Vagina (tissue), 2 donors: ENCODE data around the gene LMOD1.

Source experiments
- POLR2A ChIP-seq, 2 donors: fragments of 450-650 bp; IDR thresholded peaks; one replicate each; pipeline ENCODE4 v1.6.1; 2017; ENCODE audit warnings: antibody characterized with exemption in 2 of 2, mild to moderate bottlenecking in 2 of 2, moderate library complexity in 2 of 2
- POLR2AphosphoS5 ChIP-seq, 2 donors: sonication (generic); formaldehyde crosslinking; IDR thresholded peaks; one replicate each; pipeline ENCODE4 v1.9.0; 2017; ENCODE audit warnings: antibody characterized with exemption in 2 of 2, mild to moderate bottlenecking in 2 of 2, low read depth in 1 of 2; ENCODE audit not compliant: insufficient read depth in 1 of 2
- TF ChIP-seq, protein P1 (sequence below), 3 experiments: fragments of 450-650 bp in 2 of 3; fragments of 200-600 bp in 1 of 3; sonication (generic) in 1 of 3; IDR thresholded peaks; one replicate each; pipeline ENCODE4 v1.5.1; 2017 to 2019; ENCODE audit warnings: antibody characterized with exemption in 3 of 3, mild to moderate bottlenecking in 2 of 3, moderate library complexity in 2 of 3

DNA sequence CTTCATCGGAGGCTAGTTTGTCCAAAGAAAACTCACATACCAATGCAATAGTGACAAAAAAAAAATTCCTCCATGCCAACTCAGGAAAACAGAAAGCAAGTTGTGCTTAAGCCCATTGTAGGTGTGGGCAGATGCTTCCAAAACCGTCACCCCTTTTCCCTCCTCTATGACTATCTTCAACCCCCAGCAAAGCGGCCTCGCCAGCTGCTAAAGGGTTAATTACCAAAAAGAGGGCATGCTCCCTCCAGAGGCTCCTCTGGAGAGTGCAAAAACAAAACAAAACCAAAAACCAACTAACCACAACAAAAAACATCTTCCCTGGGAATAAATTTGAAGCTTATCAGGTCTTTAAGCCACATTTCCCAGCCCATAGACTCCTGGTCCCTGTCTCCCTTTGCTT lies 1.2 kb downstream of the LMOD1 start:
- no peak for TF ChIP-seq POLR2A (IDR thresholded peaks at IDR 0.05)
- TF ChIP-seq, protein P1, sequence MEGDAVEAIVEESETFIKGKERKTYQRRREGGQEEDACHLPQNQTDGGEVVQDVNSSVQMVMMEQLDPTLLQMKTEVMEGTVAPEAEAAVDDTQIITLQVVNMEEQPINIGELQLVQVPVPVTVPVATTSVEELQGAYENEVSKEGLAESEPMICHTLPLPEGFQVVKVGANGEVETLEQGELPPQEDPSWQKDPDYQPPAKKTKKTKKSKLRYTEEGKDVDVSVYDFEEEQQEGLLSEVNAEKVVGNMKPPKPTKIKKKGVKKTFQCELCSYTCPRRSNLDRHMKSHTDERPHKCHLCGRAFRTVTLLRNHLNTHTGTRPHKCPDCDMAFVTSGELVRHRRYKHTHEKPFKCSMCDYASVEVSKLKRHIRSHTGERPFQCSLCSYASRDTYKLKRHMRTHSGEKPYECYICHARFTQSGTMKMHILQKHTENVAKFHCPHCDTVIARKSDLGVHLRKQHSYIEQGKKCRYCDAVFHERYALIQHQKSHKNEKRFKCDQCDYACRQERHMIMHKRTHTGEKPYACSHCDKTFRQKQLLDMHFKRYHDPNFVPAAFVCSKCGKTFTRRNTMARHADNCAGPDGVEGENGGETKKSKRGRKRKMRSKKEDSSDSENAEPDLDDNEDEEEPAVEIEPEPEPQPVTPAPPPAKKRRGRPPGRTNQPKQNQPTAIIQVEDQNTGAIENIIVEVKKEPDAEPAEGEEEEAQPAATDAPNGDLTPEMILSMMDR (IDR thresholded peaks at IDR 0.05): peak in 1 of 3 experiments; percentile 16
- no peak for TF ChIP-seq POLR2AphosphoS5 (IDR thresholded peaks at IDR 0.05; ENCODE audit: insufficient read depth in 1 of 2, low read depth in 1 of 2)
